SK-N-SH (cell line): Measurements from ENCODE around the gene MTTP. TPM values are rescaled to one million over a fixed set of nuclear protein-coding genes. Genes with fewer than 3 reads are reported as not detected.

Source experiments
- CTCF ChIA-PET: fragments of 300-600, 350-600 bp; formaldehyde crosslinking; extraction: SDS; loops from one replicate; lab custom pipeline; 2021; lab: Yijun Ruan, JAX
- POLR2A ChIA-PET: fragments of 350-600 bp; sonication (Branson Sonifier 250); formaldehyde crosslinking; extraction: SDS; loops from one replicate; lab custom pipeline; 2020; ENCODE audit warnings: antibody characterized with exemption, inconsistent platforms; lab: Yijun Ruan, JAX
- DNase-seq: peaks from one replicate; pipeline ENCODE4 v3.0.0; 2012
- H2AFZ ChIP-seq: fragments of 200-600 bp; sonication (generic); 2 replicates; pipeline ENCODE4 v1.8.1; 2016; ENCODE audit warnings: antibody characterized with exemption, mild to moderate bottlenecking, low read depth
- H3F3A ChIP-seq: fragments of 200-600 bp; sonication (generic); replicated peaks from 2 replicates; pipeline ENCODE3; 2016; ENCODE audit warnings: antibody characterized with exemption, mild to moderate bottlenecking; ENCODE audit not compliant: insufficient read depth
- H3K27ac ChIP-seq, 2 experiments: fragments of 200-500 bp in 1 of 2; fragments of 200-600 bp in 1 of 2; sonication (Bioruptor generic) in 1 of 2; sonication (generic), shearing (Covaris generic) in 1 of 2; 2 replicates each; pipeline versions ENCODE4 v1.5.1 to v1.6.1; 2014 to 2016; ENCODE audit warnings: low read depth in 2 of 2, inconsistent platforms in 1 of 2, low read length in 1 of 2, mild to moderate bottlenecking in 1 of 2, mixed read lengths in 1 of 2
- H3K27me3 ChIP-seq: fragments of 200-600 bp; sonication (generic), shearing (Covaris generic); 2 replicates; pipeline ENCODE4 v1.6.1; 2016; ENCODE audit warnings: mixed run types; ENCODE audit not compliant: insufficient read depth
- H3K36me3 ChIP-seq, 2 experiments: fragments of 200-500 bp in 1 of 2; fragments of 200-600 bp in 1 of 2; sonication (Bioruptor generic) in 1 of 2; sonication (generic) in 1 of 2; replicated peaks in 1 of 2; 2 replicates each; pipeline versions ENCODE3 to v1.5.1; 2014 to 2016; ENCODE audit warnings: low read length in 1 of 2, mild to moderate bottlenecking in 1 of 2; ENCODE audit not compliant: insufficient read depth in 2 of 2, control insufficient read depth in 1 of 2
- H3K4me1 ChIP-seq, 2 experiments: fragments of 200-500 bp in 1 of 2; fragments of 200-600 bp in 1 of 2; sonication (Bioruptor generic) in 1 of 2; sonication (generic), shearing (Covaris generic) in 1 of 2; 2 replicates each; pipeline versions ENCODE4 v1.5.1 to v1.6.1; 2014 to 2016; ENCODE audit warnings: low read depth in 1 of 2, low read length in 1 of 2, mixed run types in 1 of 2; ENCODE audit not compliant: insufficient read depth in 2 of 2, control insufficient read depth in 1 of 2
- H3K4me2 ChIP-seq: fragments of 200-600 bp; sonication (generic), shearing (Covaris generic); 2 replicates; pipeline ENCODE4 v1.6.1; 2017; ENCODE audit warnings: mixed run types
- H3K4me3 ChIP-seq, 2 experiments: fragments of 200-500 bp in 1 of 2; fragments of 200-600 bp in 1 of 2; sonication (Bioruptor generic) in 1 of 2; sonication (generic), shearing (Covaris generic) in 1 of 2; 2 replicates each; pipeline versions ENCODE4 v1.5.1 to v1.8.1; 2014 to 2016; ENCODE audit warnings: low read depth in 2 of 2, inconsistent platforms in 1 of 2, low read length in 1 of 2, mild to moderate bottlenecking in 1 of 2, mixed read lengths in 1 of 2, moderate library complexity in 1 of 2
- H3K79me2 ChIP-seq: fragments of 200-600 bp; sonication (generic); 2 replicates; pipeline ENCODE4 v1.8.1; 2017; ENCODE audit warnings: mild to moderate bottlenecking; ENCODE audit not compliant: insufficient read depth
- H3K9ac ChIP-seq: fragments of 200-600 bp; sonication (generic); 2 replicates; pipeline ENCODE4 v1.6.1; 2017; ENCODE audit warnings: mixed run types
- H3K9me2 ChIP-seq: fragments of 200-600 bp; sonication (generic); 2 replicates; pipeline ENCODE4 v1.6.1; 2017; ENCODE audit warnings: mixed run types
- H3K9me3 ChIP-seq: fragments of 200-600 bp; sonication (generic); 2 replicates; pipeline ENCODE4 v1.6.1; 2017; ENCODE audit warnings: mixed run types, mild to moderate bottlenecking, moderate library complexity
- H4K20me1 ChIP-seq: fragments of 200-600 bp; sonication (generic); 2 replicates; pipeline ENCODE4 v1.6.1; 2017; ENCODE audit warnings: mild to moderate bottlenecking, mixed run types; ENCODE audit not compliant: insufficient read depth
- CTCF ChIP-seq: fragments of 200-600 bp; sonication (generic); IDR thresholded peaks from 2 replicates; pipeline ENCODE4 v1.6.1; 2017; ENCODE audit warnings: antibody characterized with exemption, mild to moderate bottlenecking, moderate library complexity
- EZH2phosphoT487 ChIP-seq: fragments of 200-600 bp; sonication (generic); IDR thresholded peaks from 2 replicates; pipeline ENCODE4 v1.6.1; 2017; ENCODE audit warnings: low read depth, mixed run types, mild to moderate bottlenecking, antibody characterized with exemption, moderate library complexity, borderline replicate concordance
- FOXM1 ChIP-seq: IDR thresholded peaks from 2 replicates; pipeline ENCODE4 v1.4.0; 2012; ENCODE audit warnings: low read depth, mild to moderate bottlenecking
- GABPA ChIP-seq: IDR thresholded peaks from 2 replicates; pipeline ENCODE4 v1.4.0; 2012; ENCODE audit warnings: low read depth, mild to moderate bottlenecking
- NFIC ChIP-seq: IDR thresholded peaks from 2 replicates; pipeline ENCODE4 v1.4.0; 2012; ENCODE audit warnings: borderline replicate concordance
- PBX3 ChIP-seq: IDR thresholded peaks from 2 replicates; pipeline ENCODE4; 2012
- POLR2AphosphoS5 ChIP-seq: IDR thresholded peaks from 2 replicates; pipeline ENCODE4 v1.6.1; 2012; ENCODE audit warnings: low read depth, low read length
- RAD21 ChIP-seq: IDR thresholded peaks from 2 replicates; pipeline ENCODE4 v1.6.1; 2012; ENCODE audit warnings: mild to moderate bottlenecking, low read length
- RFX5 ChIP-seq: IDR thresholded peaks from 2 replicates; pipeline ENCODE4 v1.6.1; 2012; ENCODE audit warnings: mild to moderate bottlenecking, improper control_type of control experiment, low read length
- RXRA ChIP-seq: IDR thresholded peaks from 2 replicates; pipeline ENCODE4 v1.4.0; 2012; ENCODE audit warnings: low read depth, mild to moderate bottlenecking, borderline replicate concordance
- SIN3A ChIP-seq: IDR thresholded peaks from 2 replicates; pipeline ENCODE4 v1.6.1; 2012; ENCODE audit warnings: low read depth, mild to moderate bottlenecking, low read length, moderate library complexity, borderline replicate concordance
- TCF12 ChIP-seq: IDR thresholded peaks from 2 replicates; pipeline ENCODE4 v1.4.0; 2012
- USF1 ChIP-seq: IDR thresholded peaks from 2 replicates; pipeline ENCODE4 v1.4.0; 2012; ENCODE audit warnings: low read depth, borderline replicate concordance
- ZBTB33 ChIP-seq: IDR thresholded peaks from 2 replicates; pipeline ENCODE4 v1.4.0; 2012; ENCODE audit warnings: low read depth, borderline replicate concordance
- WGBS: methylation state at CpG from one replicate; pipeline ENCODE4 v1.1.6; 2017; ENCODE audit warnings: low lambda C conversion rate; 5-methylcytosine and 5-hydroxymethylcytosine counted together
- polyA plus RNA-seq, 3 experiments: library from polyadenylated mRNA; depleted of rRNA; stranded (reverse); fragments of >200 nt; gene quantifications; 2 replicates each; pipeline ENCODE4 v1.2.3, GENCODE V29; 2012

MTTP gene
- polyA plus RNA-seq, 1 of the 3 experiments (the other 2 are of a cell fraction): not detected

- no peak for TF ChIP-seq PBX3
These were observed 78.2 kb downstream of the MTTP start (continued) for GRCh38 chr4:99652596-99653436.

GRCh38 chr4:99653916-99654315 lies 79.3 kb downstream of the MTTP start:
- no peaks in the 10 kb centered on the region for H4K20me1 ChIP-seq
- no peak overlapping the region for H3K4me3 ChIP-seq
- CTCF ChIA-PET: no interaction called here
- H3K79me2 ChIP-seq: no peaks in the 10 kb centered on the region
- POLR2A ChIA-PET: no interaction called here
- no peak overlapping the region; the same call in 1 of the 2 replicates for H2AFZ ChIP-seq
- H3K27me3 ChIP-seq: no peaks in the 10 kb centered on the region
- H3K9ac ChIP-seq: no peak overlapping the region
- no peak overlapping the region for H3K27ac ChIP-seq
- no peaks in the 10 kb centered on the region for H3K9me2 ChIP-seq
- H3K4me1 ChIP-seq: no peaks in the 10 kb centered on the region
- TF ChIP-seq RXRA: no peak
- no peak for TF ChIP-seq RFX5
- no peak for TF ChIP-seq RAD21
- no peak for TF ChIP-seq CTCF
- TF ChIP-seq EZH2phosphoT487: no peak
- TF ChIP-seq, all 33 proteins: peak for 0
- no peaks in the 10 kb centered on the region for H3F3A ChIP-seq
- no peaks in the 10 kb centered on the region for H3K36me3 ChIP-seq
- peak overlapping the region; percentile 47 for H3K4me2 ChIP-seq
- no peaks in the 10 kb centered on the region for H3K9me3 ChIP-seq
- 66% methylated on average over 5 of the region's 9 CpGs for WGBS
- no peak for DNase-seq

- POLR2A ChIA-PET: no interaction called here
- H3K27me3 ChIP-seq: no peaks in the 10 kb centered on the region
- TF ChIP-seq USF1 (no peak), TCF12 (no peak), POLR2AphosphoS5 (no peak), RXRA (no peak), ZBTB33 (no peak), FOXM1 (no peak), GABPA (no peak), SIN3A (no peak), NFIC (no peak)
- TF ChIP-seq, all 33 proteins: peak for 0
- no peaks in the 10 kb centered on the region for H3K79me2 ChIP-seq
- H3K36me3 ChIP-seq: no peaks in the 10 kb centered on the region
- CTCF ChIA-PET: no interaction called here
- DNase-seq: no peak
- H3F3A ChIP-seq: no peaks in the 10 kb centered on the region
- no peak overlapping the region; the same call in 1 of the 2 replicates for H2AFZ ChIP-seq
- H3K9ac ChIP-seq: no peak overlapping the region
- no peaks in the 10 kb centered on the region for H3K4me1 ChIP-seq
- H4K20me1 ChIP-seq: no peaks in the 10 kb centered on the region
- H3K9me3 ChIP-seq: no peaks in the 10 kb centered on the region
- no peak overlapping the region for H3K27ac ChIP-seq
- H3K4me2 ChIP-seq: peak overlapping the region; percentile 47
- no peak overlapping the region for H3K4me3 ChIP-seq
- no peaks in the 10 kb centered on the region for H3K9me2 ChIP-seq
- 37% methylated on average over 12 of the region's 15 CpGs for WGBS
These were observed 79.7 kb downstream of the MTTP start for GRCh38 chr4:99654361-99654761.
